Measurements from ENCODE around the gene TMEM170B.

- no peak for TF ChIP-seq EZH2phosphoT487 (IDR thresholded peaks at IDR 0.05; ENCODE audit: borderline replicate concordance)
- TF ChIP-seq, protein P1, sequence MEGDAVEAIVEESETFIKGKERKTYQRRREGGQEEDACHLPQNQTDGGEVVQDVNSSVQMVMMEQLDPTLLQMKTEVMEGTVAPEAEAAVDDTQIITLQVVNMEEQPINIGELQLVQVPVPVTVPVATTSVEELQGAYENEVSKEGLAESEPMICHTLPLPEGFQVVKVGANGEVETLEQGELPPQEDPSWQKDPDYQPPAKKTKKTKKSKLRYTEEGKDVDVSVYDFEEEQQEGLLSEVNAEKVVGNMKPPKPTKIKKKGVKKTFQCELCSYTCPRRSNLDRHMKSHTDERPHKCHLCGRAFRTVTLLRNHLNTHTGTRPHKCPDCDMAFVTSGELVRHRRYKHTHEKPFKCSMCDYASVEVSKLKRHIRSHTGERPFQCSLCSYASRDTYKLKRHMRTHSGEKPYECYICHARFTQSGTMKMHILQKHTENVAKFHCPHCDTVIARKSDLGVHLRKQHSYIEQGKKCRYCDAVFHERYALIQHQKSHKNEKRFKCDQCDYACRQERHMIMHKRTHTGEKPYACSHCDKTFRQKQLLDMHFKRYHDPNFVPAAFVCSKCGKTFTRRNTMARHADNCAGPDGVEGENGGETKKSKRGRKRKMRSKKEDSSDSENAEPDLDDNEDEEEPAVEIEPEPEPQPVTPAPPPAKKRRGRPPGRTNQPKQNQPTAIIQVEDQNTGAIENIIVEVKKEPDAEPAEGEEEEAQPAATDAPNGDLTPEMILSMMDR (conservative IDR thresholded peaks at IDR 0.05; ENCODE audit: low read length) = no peak
These were observed 14.9 kb downstream of the TMEM170B start for GRCh38 chr6:11552442-11552841.

All from Loucy (cell line).